Tibial artery (tissue), 4 donors: ENCODE data around the gene PBRM1.

Experiments used
- DNase-seq, 2 donors: peaks; one replicate each; pipeline ENCODE4 v3.0.0-alpha.2; 2019
- H3K27ac ChIP-seq, 2 donors: fragments of 200-600 bp; sonication (generic) in 1 of 2; 1 replicate in 1 of 2; 2 replicates in 1 of 2; pipeline ENCODE4 v1.5.1; 2018 to 2019; ENCODE audit warnings: mild to moderate bottlenecking in 1 of 2
- H3K27me3 ChIP-seq, 2 donors: fragments of 200-600 bp; sonication (generic) in 1 of 2; one replicate each; pipeline versions ENCODE4 v1.5.1 to v1.6.0; 2016 to 2019
- H3K36me3 ChIP-seq, 3 donors: fragments of 200-600 bp; sonication (generic) in 2 of 3; one replicate each; pipeline ENCODE4 v1.5.1; 2016 to 2019; ENCODE audit warnings: mild to moderate bottlenecking in 2 of 3
- H3K4me1 ChIP-seq, 4 donors: fragments of 200-600 bp; sonication (generic) in 2 of 4; 1 replicate in 3 of 4; 2 replicates in 1 of 4; pipeline ENCODE4 v1.5.1; 2016 to 2019
- H3K4me3 ChIP-seq, 2 donors: fragments of 200-600 bp; sonication (generic) in 1 of 2; 1 replicate in 1 of 2; 2 replicates in 1 of 2; pipeline ENCODE4 v1.5.1; 2018 to 2019; ENCODE audit warnings: mild to moderate bottlenecking in 2 of 2
- H3K9me3 ChIP-seq, 3 donors: fragments of 200-600 bp; sonication (generic) in 1 of 3; one replicate each; pipeline ENCODE4 v1.5.1; 2016 to 2019
- intact Hi-C: fragments of 100-400 bp; cut with DNase I; formaldehyde crosslinking; loops from one replicate; pipeline ENCODE4 v1.15.0; 2023; ENCODE audit warnings: low total_unique reads
- TF ChIP-seq, protein P1 (sequence below), 2 experiments: fragments of 200-600 bp in 1 of 2; fragments of 450-650 bp in 1 of 2; IDR thresholded peaks; one replicate each; pipeline ENCODE4 v1.5.1; 2017 to 2019; ENCODE audit warnings: antibody characterized with exemption in 2 of 2, mild to moderate bottlenecking in 1 of 2, moderate library complexity in 1 of 2

Gene PBRM1

DNA sequence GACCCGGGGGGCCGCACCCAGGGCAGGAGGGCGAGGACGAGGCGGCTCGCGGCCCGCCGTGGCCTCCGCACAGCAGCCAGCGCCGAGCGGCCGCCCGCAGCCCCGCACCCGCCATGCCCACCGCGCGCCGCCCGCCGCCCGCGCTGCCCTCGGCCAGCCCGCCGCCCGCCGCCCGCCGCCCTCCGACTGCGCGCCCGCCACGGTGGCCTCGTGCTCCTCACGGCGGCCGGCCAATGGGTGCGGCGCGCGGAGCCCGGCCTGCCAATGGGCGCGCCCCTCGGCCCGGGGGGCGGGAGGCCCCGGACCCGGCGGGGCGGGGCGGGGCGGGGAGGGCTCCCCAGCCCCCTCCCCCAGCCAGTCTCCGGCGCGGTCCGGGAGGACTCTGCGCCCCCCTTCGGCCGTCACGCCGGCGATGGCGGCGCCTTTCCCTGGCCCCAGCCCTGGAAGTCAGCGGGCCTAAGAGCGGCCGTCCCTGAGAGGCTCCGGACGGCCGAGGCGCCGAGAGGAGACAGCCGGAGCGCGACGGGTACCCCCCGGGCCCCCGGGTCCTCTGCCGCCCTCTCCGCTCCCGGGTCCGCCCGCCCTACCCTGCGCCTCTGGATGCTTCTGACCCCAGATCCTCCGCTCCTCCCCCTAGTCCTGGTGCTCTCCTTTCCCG lies 152.0 kb downstream of the PBRM1 start, which contains the start of gene NT5DC2:
Gene NT5DC2 (minus strand): TSS at position 235 of the 658 bp plus-strand sequence. CDS start 120 bp downstream, at position 115.
- Histone ChIP-seq H3K4me3 (peak within 1 kb of the TSS; percentile 72 to 78), H3K36me3 (peaks cover 0 to 3% (median 0%) of the 10 kb centered on the region in 3 donors), H3K27me3 (no peaks in the 10 kb centered on the region), H3K4me1 (peaks cover 0 to 79% (median 70%) of the 10 kb centered on the region in 4 donors), H3K27ac (peak within 1 kb of the TSS; percentile 83 to 92), H3K9me3 (no peaks in the 10 kb centered on the region)
- DNase-seq: peak in 1 of 2 donors; percentile 84
- TF ChIP-seq, protein P1, sequence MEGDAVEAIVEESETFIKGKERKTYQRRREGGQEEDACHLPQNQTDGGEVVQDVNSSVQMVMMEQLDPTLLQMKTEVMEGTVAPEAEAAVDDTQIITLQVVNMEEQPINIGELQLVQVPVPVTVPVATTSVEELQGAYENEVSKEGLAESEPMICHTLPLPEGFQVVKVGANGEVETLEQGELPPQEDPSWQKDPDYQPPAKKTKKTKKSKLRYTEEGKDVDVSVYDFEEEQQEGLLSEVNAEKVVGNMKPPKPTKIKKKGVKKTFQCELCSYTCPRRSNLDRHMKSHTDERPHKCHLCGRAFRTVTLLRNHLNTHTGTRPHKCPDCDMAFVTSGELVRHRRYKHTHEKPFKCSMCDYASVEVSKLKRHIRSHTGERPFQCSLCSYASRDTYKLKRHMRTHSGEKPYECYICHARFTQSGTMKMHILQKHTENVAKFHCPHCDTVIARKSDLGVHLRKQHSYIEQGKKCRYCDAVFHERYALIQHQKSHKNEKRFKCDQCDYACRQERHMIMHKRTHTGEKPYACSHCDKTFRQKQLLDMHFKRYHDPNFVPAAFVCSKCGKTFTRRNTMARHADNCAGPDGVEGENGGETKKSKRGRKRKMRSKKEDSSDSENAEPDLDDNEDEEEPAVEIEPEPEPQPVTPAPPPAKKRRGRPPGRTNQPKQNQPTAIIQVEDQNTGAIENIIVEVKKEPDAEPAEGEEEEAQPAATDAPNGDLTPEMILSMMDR (IDR thresholded peaks at IDR 0.05): no peak
- intact Hi-C loops: loop anchor here (10.0 kb wide), 1 partner anchor 59 kb away; no protein-coding TSS in a partner anchor

DNA sequence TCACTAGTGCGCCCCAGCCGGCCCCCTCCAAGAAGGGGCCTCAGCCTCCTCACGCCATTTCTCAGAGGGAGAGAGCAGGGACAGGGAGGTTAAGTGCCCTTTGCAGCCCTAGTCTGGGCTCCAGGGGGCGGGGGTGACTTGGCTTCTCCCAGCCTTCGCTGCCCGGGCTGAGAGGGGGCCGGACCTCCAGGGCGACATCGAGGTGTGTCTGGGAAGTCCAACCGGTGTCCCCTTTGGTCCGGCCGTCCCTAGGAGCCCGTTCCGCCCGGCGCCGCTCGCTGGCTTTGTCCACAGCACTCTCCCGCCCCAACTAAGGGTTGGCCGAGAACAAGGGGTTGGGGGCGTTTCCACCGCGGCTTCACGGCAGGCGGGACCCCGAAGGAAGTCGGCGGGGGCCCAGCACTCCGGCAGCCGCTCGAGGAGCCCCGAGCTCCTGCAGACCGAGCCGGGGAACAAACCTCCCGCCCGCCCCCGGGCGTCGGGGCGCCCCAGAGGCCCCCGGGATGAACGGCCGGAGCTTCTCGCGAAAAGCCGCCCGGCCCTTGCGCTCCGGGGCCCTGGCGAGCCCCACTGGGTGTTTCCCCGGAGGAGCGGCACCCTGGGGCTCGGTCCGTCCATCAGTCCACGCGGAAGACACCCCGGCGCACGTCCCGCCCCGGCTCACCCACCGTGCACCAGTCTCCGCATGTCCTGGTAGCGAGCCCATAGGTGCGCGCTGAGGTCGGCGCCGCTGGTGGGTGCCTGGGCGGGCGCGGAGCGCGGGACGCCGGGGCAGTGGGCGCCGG lies 152.7 kb downstream of the PBRM1 start:
- H3K9me3 ChIP-seq: no peaks in the 10 kb centered on the region
- H3K36me3 ChIP-seq: peaks cover 0 to 10% (median 0%) of the 10 kb centered on the region in 3 donors
- peak in 1 of 2 donors; percentile 75 for DNase-seq
- intact Hi-C loops: loop anchor here (10.0 kb wide), 1 partner anchor 58 kb away; no protein-coding TSS in a partner anchor
- peak overlapping the region; percentile 58 to 79 for H3K27ac ChIP-seq
- H3K4me1 ChIP-seq: peaks cover 0 to 72% (median 63%) of the 10 kb centered on the region in 4 donors
- TF ChIP-seq, protein P1 (IDR thresholded peaks at IDR 0.05): no peak
- H3K4me3 ChIP-seq: peak overlapping the region; percentile 72 to 78
- no peaks in the 10 kb centered on the region for H3K27me3 ChIP-seq

DNA sequence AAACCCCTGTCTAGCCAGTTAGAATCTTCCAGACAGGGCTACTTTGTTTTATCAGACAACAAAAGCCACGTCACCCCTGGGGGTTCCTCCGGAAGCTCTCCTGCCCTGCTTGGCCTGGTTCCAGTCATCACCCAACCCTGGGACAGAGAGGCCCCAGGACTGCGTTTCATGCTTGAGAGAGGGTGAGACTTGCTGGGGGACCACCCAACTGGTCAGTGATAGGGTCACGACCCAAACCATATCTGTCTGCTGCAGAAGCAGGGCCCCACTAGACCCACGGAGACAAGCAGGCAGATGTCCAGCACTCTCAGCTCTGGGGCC lies 153.2 kb downstream of the PBRM1 start:
- H3K27me3 ChIP-seq: no peaks in the 10 kb centered on the region
- H3K4me3 ChIP-seq: peak overlapping the region; percentile 72 to 78
- H3K27ac ChIP-seq: peak overlapping the region; percentile 58 to 79
- H3K9me3 ChIP-seq: no peaks in the 10 kb centered on the region
- peaks cover 0 to 15% (median 5%) of the 10 kb centered on the region in 3 donors for H3K36me3 ChIP-seq
- peak in 1 of 2 donors; percentile 69 for DNase-seq
- TF ChIP-seq, protein P1 (IDR thresholded peaks at IDR 0.05): no peak
- intact Hi-C loops: loop anchor here (10.0 kb wide), 1 partner anchor 58 kb away; no protein-coding TSS in a partner anchor
- peaks cover 0 to 67% (median 57%) of the 10 kb centered on the region in 4 donors for H3K4me1 ChIP-seq

DNA sequence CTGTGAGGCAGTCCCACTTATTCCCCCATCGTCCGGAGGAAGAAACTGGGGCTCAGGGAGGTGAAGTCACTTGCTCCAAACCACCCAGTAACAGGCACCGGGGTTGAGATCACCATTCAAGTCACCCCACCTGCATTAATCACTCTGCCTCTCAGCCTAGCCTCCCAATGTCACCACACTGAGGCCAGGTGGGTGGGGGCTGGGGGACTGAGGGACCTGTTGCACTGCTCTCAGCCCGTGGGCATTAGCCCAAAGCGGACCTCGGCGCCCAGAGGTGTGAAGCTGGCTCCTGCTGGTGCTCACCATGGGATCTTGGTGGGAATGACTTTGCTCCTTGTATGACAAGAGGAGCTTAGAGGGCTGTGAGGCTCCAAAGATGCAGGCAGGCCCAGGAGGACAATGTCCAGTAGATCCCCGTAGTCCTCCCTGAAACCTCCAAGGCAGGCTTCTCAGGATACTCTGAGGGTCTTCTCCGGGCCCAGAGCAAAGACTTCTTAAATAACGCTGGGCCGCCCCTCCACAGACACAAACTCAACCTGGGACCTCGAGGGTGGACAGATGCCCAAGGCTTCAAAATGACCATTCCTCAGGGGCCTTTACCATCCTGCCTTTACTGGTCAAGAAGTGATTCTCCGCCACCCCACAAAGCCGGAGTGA lies 153.7 kb downstream of the PBRM1 start:
- Histone ChIP-seq H3K36me3 (peaks cover 0 to 20% (median 10%) of the 10 kb centered on the region in 3 donors), H3K4me3 (peak overlapping the region; percentile 72 to 78), H3K27ac (peak overlapping the region; percentile 58 to 79), H3K4me1 (peaks cover 0 to 67% (median 55%) of the 10 kb centered on the region in 4 donors), H3K27me3 (no peaks in the 10 kb centered on the region), H3K9me3 (no peaks in the 10 kb centered on the region)
- intact Hi-C loops: loop anchor here (10.0 kb wide), 1 partner anchor 57 kb away; no protein-coding TSS in a partner anchor
- TF ChIP-seq, protein P1 (IDR thresholded peaks at IDR 0.05): no peak
- DNase-seq: peak in 1 of 2 donors; percentile 68
